Stimulated activated CD8-positive, alpha-beta memory T cell treated with anti-CD3 and anti-CD28 coated beads, Interleukin-7, amount 100 ng/mL, for 24 hours (primary cell): ENCODE results near the gene XPNPEP2.

Source experiments
- DNase-seq: peaks from one replicate; pipeline ENCODE4 v3.0.0-alpha.2; 2020; ENCODE audit warnings: low read depth

XPNPEP2 gene

GRCh38 chrX:129750971-129751370 lies 12.2 kb downstream of the XPNPEP2 start:
- no peak for DNase-seq

GRCh38 chrX:129754056-129755024 lies 15.6 kb downstream of the XPNPEP2 start:
- no peak for DNase-seq

GRCh38 chrX:129755779-129756650 lies 17.2 kb downstream of the XPNPEP2 start:
- no peak for DNase-seq

- no peak for DNase-seq
Measured at GRCh38 chrX:129759576-129760061, 20.8 kb downstream of the XPNPEP2 start.

GRCh38 chrX:129760155-129760554 lies 21.4 kb downstream of the XPNPEP2 start:
- no peak for DNase-seq

- no peak for DNase-seq
Measured at GRCh38 chrX:129760981-129761380, 22.2 kb downstream of the XPNPEP2 start.

GRCh38 chrX:129761596-129761995 lies 22.8 kb downstream of the XPNPEP2 start:
- DNase-seq = no peak

- DNase-seq = no peak
Measured at GRCh38 chrX:129762448-129762847, 23.7 kb downstream of the XPNPEP2 start.

- DNase-seq = no peak
Measured at GRCh38 chrX:129763666-129764065, 24.9 kb downstream of the XPNPEP2 start.

GRCh38 chrX:129768186-129768585 lies 29.4 kb downstream of the XPNPEP2 start:
- no peak for DNase-seq

- no peak for DNase-seq
Measured at GRCh38 chrX:129768586-129769466, 30.0 kb downstream of the XPNPEP2 start.

- DNase-seq = no peak
Measured at GRCh38 chrX:129769467-129770154, 30.8 kb downstream of the XPNPEP2 start.

- no peak for DNase-seq
Measured at GRCh38 chrX:129771266-129771995, 32.7 kb downstream of the XPNPEP2 start.

- DNase-seq = no peak
Measured at GRCh38 chrX:129772796-129773431, 34.1 kb downstream of the XPNPEP2 start.

- no peak for DNase-seq
Measured at GRCh38 chrX:129773649-129774458, 35.1 kb downstream of the XPNPEP2 start.

GRCh38 chrX:129777218-129778030 lies 38.6 kb downstream of the XPNPEP2 start:
- DNase-seq = no peak

GRCh38 chrX:129779086-129779672 lies 40.4 kb downstream of the XPNPEP2 start:
- no peak for DNase-seq

GRCh38 chrX:129779747-129780146 lies 41.0 kb downstream of the XPNPEP2 start, which contains the start of gene SASH3:
SASH3 (plus strand) TSS chrX:129779949; CDS start chrX:129780098, 149 bp downstream.
- no peak for DNase-seq
